NCI-H2107 treated with DMSO at 0.1 percent for 48 hours (cell line): ENCODE data around the gene C11orf65.

ENCODE experiments used
- DNase-seq: peaks from one replicate; lab custom pipeline; 2025; ENCODE audit not compliant: unreplicated experiment; lab: John Stamatoyannopoulos, UW

C11orf65 gene

DNA sequence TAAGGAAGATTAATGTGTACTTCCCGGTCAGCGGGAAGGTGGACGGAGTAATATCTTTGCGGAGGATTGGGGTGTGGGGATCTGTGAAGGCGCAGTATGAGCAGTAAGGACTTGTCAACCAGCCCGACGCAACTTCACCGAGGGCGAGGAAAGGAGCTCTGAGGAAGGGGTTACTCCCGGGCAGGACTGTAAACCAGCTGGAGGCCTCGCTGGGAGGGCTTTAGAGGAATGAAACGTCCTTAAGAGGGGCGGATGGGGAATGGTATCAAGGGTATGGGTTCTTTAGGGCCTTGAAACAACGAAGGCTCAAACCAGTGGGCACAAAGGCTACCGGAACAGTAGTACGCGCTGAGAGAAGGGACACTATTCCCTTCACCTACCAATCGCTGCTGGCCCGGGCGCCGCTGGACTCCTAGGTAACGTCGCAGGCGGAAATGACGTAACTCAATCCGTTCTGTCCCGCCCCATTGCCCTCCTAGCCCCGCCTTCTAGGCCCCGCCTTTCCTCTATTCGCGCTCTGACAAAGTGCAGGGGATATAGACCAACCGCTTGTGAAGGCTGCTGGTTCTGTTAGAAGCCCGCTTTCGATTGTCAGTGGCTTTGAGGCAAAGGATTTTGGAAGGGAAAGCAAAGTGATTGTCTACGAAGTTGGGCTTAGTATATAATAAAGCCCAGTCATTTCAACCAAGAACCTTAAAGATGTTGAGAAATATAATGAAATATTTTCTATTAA, at the start of gene C11orf65:
Gene C11orf65 (minus strand): TSS at position 439 of the 733 bp plus-strand sequence. CDS start 5,970 bp downstream, outside the sequence.
- DNase-seq: peak; percentile 97

GRCh38 chr11:108516125-108516524, 48.8 kb upstream of the C11orf65 start:
- no peak for DNase-seq

DNA sequence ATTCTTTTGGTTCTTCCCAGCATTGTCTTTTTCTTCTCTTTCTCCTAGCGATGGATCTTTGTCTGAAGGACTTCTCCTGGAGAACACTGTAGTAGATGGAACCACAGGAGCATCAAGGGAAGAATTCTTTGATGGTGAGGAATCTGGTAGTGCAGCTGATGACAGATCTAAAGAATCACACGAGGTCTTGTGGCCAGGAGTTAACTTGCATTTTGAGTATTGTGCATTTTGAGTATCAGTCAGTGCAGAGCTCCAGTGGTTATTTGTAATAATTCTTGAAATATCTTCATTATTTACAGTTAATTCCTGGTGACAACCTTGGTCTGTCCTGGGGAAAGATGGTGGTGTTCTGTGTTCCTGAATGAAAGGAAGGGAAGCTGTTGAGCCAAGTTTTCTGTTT, 45.4 kb upstream of the C11orf65 start:
- no peak for DNase-seq

DNA sequence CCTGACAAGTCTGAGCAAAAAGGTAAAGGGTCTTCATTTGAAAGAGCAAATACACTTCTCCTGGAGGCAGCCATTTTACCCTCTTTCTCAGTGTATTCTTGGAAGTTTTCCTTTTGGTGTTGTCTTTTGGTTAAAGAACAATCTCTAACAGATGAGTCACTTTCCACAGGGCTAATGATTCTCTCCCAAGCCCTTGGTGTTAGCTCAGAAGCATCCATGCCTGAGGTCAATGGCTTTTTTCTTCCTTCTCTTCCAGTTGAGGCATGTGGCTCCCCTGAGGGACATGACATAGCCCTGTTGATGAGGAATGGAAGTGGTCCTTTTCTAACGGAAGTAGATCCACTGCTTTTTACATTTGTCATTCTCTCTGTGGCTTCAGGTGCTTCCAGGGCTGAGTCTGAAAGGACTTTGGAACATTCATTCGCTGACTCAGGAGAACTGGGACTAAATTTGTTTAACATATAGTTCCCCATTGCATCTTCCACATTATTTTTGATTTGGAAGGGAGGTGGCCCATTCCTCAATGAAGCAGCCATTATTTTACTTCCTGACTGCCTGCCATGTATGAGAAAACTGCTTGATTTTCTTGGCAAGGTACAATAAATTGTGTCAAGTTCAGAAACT, 44.6 kb upstream of the C11orf65 start:
- no peak for DNase-seq

DNA sequence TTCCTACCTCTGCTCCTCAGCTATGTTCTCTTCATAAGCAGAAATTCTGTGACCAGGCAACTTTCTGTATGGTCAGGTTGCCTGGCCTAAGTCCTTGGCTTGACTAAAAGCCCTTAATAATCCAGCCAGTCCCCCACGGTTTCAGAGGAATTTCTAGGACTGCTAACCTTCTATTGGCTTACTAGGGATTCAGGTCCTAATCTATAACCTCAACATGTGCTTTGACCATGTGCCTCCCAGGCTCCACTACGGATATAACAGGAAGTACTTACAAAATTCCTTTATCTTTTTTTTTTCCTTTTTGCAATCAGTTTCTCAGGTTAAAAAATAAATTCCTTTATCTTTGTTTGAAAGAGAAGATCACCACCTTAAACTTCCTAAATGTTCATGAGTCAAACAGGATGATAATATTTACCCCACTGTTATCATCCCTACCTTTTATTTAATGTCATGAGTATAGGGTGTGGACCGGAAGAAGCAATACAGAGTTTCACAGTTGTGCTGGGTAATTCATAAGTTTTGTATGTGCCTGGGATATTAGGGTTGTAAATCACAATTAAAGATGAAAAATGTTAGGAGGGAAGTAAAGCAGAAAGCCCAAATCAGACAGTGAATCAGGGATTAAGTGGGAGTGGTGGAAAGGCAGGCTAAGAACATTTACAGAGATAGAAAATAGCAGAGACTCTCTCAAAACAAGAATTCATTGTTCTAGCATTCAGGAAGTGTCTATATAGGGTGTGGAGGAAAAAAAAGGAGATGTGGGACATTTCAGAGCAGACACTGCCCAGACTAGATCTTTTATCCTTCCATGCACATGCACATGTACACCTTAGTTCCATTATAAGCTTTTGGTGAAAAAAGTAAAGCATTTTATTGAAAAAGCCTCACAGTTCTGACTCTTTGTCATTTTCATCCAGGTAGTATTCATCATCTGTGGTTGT, 41.6 kb upstream of the C11orf65 start:
- no peak for DNase-seq

GRCh38 chr11:108501396-108501795, 34.1 kb upstream of the C11orf65 start:
- no peak for DNase-seq

GRCh38 chr11:108500721-108501120, 33.4 kb upstream of the C11orf65 start:
- DNase-seq: no peak

DNA sequence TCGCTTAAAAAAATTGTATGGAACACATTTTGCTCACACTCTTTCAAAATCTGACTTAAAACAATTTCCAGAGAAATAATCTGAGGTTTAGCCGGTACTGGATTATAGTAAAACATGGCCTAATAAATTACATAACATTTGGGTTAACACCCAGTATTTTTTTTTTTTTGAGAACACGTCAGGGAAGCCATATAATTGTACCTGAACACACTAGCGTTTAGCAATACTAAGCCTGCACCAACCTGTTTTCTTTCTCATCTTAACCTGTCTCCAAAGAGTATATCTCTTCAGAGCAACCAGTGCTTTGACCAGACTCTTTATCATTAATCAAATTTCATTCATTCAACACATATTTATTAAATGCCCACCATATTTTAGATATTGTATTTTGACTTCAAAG, 32.8 kb upstream of the C11orf65 start:
- DNase-seq: no peak

DNA sequence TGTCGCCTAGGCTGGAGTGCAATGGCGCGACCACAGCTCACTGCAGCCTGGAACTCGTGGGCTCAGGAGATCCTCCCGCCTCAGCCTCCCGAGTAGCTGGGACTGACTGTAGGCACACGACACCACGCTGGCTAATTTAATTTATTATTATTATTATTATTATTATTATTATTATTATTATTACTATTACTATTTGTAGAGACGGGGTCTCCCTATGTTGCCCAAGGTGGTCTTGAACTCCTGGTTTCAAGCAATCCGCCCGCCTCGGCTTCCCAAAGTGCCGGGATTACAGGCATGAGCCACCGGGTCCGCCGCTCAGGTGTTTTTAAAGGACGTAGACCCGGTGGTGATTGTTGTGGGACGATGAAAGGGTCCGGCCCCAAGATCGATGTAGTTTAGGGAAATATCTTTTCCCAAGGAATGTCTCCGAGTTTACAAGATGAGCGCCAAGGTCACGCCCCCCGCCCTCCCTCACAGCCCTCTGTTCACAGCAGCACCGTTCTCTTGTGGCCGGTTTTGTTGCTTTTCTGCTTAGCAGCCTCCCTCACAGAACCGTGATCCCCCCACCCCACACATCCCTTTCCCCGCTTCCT, 31.6 kb upstream of the C11orf65 start:
- DNase-seq: no peak

DNA sequence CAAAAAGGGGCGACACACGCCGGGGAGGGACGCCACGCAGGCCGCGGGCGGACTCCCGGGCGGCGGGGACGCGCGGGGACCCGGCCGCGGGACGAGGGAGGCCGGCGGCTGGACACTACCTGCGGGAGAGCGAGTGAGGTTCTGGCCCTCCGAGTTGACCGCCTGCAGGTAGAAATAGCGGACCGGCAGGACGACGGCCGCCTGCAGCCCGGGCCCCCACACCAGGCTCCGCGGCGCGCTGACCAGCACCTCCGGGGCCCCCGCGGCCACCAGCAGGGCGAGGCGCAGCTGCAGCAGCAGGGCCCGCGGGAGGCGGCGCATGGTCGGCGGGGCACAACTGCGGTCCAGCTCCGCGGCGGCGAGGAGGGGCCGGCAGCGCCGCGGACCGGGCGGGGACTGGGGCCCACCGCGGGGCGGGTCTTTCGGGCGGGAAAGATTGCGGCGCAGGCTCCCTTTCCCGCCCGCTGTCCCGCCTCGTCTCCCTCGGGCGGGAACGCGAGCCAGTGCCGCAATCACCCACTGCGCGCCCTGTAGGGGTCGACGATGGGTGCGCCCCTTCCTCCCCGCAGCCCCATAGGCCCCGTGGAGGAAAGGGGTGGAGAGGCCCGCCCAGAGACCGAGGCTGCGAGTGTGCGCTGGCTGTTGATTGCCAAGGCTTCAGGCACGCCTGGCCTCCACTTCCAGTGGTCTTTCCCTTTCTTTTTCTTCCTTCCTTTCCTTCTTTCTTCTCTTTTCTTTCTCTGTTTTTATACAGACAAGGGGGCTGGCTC, 30.9 kb upstream of the C11orf65 start, which contains the start of gene POGLUT3:
Gene POGLUT3 (minus strand): TSS at position 339 of the 770 bp plus-strand sequence. CDS start 18 bp downstream, at position 321.
- no peak for DNase-seq

DNA sequence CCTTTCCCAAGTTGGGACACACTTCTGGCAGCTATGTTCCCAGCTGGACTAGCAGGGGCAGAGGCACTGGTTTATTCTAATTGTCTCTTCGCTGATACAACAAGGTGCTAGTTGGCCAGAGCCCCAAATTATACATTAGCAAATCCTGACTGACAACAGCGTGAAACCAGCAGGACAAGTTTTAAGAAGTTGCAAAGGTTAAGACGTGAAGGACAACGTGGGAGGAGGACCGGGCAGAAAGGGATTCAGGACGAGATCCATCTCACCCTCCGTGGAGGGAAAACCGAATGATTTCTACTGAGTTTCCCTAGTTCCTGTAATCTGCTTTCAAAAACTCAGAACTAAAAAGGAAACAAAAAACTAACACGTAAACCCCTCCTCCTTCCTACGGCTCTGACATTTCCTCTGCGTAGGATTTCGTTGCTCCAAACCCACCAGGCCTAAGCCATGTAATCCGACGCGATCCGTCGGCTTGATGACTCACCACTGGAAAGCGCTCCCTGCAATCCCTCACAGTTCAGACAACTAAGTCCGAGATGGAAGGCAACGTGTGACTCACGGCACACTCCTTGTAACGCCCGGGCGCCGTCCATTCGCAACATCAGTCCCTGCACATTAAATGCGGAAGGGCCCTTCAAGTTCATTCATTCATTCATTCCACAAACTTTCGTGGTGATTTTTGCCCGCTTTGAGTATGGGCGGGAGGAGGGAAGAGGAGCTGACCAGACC, 30.2 kb upstream of the C11orf65 start:
- peak; percentile 75 for DNase-seq

DNA sequence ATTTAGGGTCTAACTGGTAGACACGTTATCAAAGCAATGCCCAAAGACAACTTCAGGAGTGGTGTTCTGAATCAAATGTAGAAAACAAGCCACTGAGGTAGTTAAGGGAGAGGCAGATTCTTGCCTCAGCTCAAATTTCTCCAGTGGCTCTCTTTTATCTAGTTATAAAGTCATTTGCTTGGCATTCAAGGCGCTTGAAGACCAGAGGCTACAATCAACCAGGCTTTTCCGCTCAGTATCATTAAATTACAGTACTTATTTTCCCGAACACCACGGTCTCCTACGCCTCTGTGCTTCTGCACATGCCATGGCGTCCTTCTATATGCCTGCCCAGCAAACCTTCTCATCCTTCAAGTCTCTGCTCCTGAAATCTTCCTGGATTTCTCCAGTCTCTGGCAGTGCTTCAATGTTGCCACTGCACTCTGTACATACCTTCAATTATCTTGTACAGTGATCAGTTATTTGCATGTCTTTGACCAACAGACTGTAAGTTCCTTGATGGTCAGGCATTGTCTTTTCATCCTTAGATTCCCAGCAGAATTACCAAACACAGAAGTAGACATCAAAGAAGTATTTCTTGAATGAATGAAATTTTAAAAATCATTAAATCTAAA, 29.4 kb upstream of the C11orf65 start:
- no peak for DNase-seq

- DNase-seq: no peak
Measured at GRCh38 chr11:108495326-108495725, 28.0 kb upstream of the C11orf65 start.

GRCh38 chr11:108494182-108494581, 26.9 kb upstream of the C11orf65 start:
- no peak for DNase-seq

DNA sequence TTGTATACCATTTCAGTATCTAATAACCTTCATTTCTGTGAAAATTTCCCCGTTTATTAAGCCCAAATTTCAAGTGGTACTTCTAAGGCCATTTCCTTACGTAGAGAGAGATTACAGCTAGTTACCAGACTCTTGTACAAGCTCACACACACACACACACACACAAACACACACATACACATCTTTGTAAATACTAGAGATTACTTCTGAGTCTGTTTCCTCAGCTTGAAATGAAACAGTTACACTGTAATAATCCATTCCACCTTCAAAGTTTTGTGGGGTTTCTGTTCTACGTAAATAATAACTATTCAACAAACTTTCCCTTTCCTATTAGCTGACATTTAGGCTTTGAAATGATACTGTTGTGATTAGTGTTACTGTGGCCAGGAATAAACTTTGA, 24.6 kb upstream of the C11orf65 start:
- DNase-seq: no peak

- DNase-seq: no peak
Measured at GRCh38 chr11:108486828-108487227, 19.5 kb upstream of the C11orf65 start.

GRCh38 chr11:108486331-108486730, 19.0 kb upstream of the C11orf65 start:
- DNase-seq: no peak

- no peak for DNase-seq
Measured at GRCh38 chr11:108483163-108483562, 15.8 kb upstream of the C11orf65 start.
